ENCODE measurements around the gene BARHL1. TPM values are rescaled to one million over a fixed set of nuclear protein-coding genes. Genes with fewer than 3 reads are reported as not detected.

The BARHL1 gene
- polyA plus RNA-seq, 1 donor from 2014 or later, result not detected

GRCh38 chr9:132582786-132583583 lies 579 bp downstream of the BARHL1 start:
- Histone ChIP-seq H3F3A (ENCODE audit: insufficient read depth, low read length, poor library complexity, severe bottlenecking) (no peaks in the 10 kb centered on the region), H3K27me3 (ENCODE audit: insufficient read depth, low read depth, low read length) (peaks cover 100% of the 10 kb centered on the region), H3K9ac (ENCODE audit: low read length) (no peak overlapping the region), H2AFZ (ENCODE audit: low read depth, low read length) (no peak overlapping the region), H3K36me3 (ENCODE audit: insufficient read depth, low read length) (no peaks in the 10 kb centered on the region), H3K9me3 (ENCODE audit: low read length) (no peaks in the 10 kb centered on the region), H4K20me1 (ENCODE audit: insufficient read depth) (no peaks in the 10 kb centered on the region), H3K9me2 (ENCODE audit: insufficient read depth, low read length) (no peaks in the 10 kb centered on the region), H3K4me2 (ENCODE audit: low read length) (no peak overlapping the region), H3K27ac (ENCODE audit: low read length) (no peak overlapping the region), H3K4me3 (ENCODE audit: low read length) (no peak overlapping the region), H3K79me2 (replicated peaks; ENCODE audit: insufficient read depth, low read length) (no peaks in the 10 kb centered on the region)
- TF ChIP-seq RAD21 (conservative IDR thresholded peaks at IDR 0.05), result no peak
- peak; percentile 70 for TF ChIP-seq EZH2 (IDR thresholded peaks at IDR 0.05; ENCODE audit: borderline replicate concordance, insufficient read depth, low read length, poor library complexity, severe bottlenecking)

- no peaks in the 10 kb centered on the region for H3F3A ChIP-seq (ENCODE audit: insufficient read depth, low read length, poor library complexity, severe bottlenecking)
- peaks cover 100% of the 10 kb centered on the region for H3K27me3 ChIP-seq (ENCODE audit: insufficient read depth, low read depth, low read length)
- H2AFZ ChIP-seq (ENCODE audit: low read depth, low read length), result no peak overlapping the region
- TF ChIP-seq SMC3 (conservative IDR thresholded peaks at IDR 0.05; ENCODE audit: poor library complexity) (no peak), EP300 (conservative IDR thresholded peaks at IDR 0.05; ENCODE audit: poor library complexity, severe bottlenecking) (no peak), EZH2 (IDR thresholded peaks at IDR 0.05; ENCODE audit: borderline replicate concordance, insufficient read depth, low read length, poor library complexity, severe bottlenecking) (no peak), TAF1 (IDR thresholded peaks at IDR 0.05; ENCODE audit: low read depth) (no peak), POLR2AphosphoS5 (IDR thresholded peaks at IDR 0.05) (peak; percentile 55), REST (IDR thresholded peaks at IDR 0.05; ENCODE audit: borderline replicate concordance) (no peak), RAD21 (conservative IDR thresholded peaks at IDR 0.05) (no peak)
- TF ChIP-seq, protein P1, sequence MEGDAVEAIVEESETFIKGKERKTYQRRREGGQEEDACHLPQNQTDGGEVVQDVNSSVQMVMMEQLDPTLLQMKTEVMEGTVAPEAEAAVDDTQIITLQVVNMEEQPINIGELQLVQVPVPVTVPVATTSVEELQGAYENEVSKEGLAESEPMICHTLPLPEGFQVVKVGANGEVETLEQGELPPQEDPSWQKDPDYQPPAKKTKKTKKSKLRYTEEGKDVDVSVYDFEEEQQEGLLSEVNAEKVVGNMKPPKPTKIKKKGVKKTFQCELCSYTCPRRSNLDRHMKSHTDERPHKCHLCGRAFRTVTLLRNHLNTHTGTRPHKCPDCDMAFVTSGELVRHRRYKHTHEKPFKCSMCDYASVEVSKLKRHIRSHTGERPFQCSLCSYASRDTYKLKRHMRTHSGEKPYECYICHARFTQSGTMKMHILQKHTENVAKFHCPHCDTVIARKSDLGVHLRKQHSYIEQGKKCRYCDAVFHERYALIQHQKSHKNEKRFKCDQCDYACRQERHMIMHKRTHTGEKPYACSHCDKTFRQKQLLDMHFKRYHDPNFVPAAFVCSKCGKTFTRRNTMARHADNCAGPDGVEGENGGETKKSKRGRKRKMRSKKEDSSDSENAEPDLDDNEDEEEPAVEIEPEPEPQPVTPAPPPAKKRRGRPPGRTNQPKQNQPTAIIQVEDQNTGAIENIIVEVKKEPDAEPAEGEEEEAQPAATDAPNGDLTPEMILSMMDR (IDR thresholded peaks at IDR 0.05; ENCODE audit: poor library complexity, severe bottlenecking), result no peak
- no peaks in the 10 kb centered on the region for H3K79me2 ChIP-seq (replicated peaks; ENCODE audit: insufficient read depth, low read length)
- H4K20me1 ChIP-seq (ENCODE audit: insufficient read depth), result no peaks in the 10 kb centered on the region
- no peaks in the 10 kb centered on the region for H3K9me2 ChIP-seq (ENCODE audit: insufficient read depth, low read length)
- H3K27ac ChIP-seq (ENCODE audit: low read length), result no peak overlapping the region
- H3K9ac ChIP-seq (ENCODE audit: low read length), result no peak overlapping the region
- no peak overlapping the region for H3K4me3 ChIP-seq (ENCODE audit: low read length)
- no peaks in the 10 kb centered on the region for H3K36me3 ChIP-seq (ENCODE audit: insufficient read depth, low read length)
- no peaks in the 10 kb centered on the region for H3K9me3 ChIP-seq (ENCODE audit: low read length)
- no peak overlapping the region for H3K4me2 ChIP-seq (ENCODE audit: low read length)
Observed at GRCh38 chr9:132583584-132584304, 1.3 kb downstream of the BARHL1 start.

All from neural cell (in vitro differentiated cells).